ENCODE data around the gene JARID2. TPM values are rescaled to one million over a fixed set of nuclear protein-coding genes. Genes with fewer than 3 reads are reported as not detected.

JARID2 gene
- total and polyA plus RNA-seq, 2 of the 13 experiments (the other 11 are each of a cell fraction or from before 2014, with no cell fraction given), result 7.5 to 10.3 TPM

- TF ChIP-seq ZUFSP (CRISPR knock-in tag; IDR thresholded peaks at IDR 0.05; ENCODE audit: borderline replicate concordance), result no peak
- no peak for TF ChIP-seq AKNA (CRISPR knock-in tag; IDR thresholded peaks at IDR 0.05; ENCODE audit: borderline replicate concordance)
- no peak for TF ChIP-seq AHR (CRISPR knock-in tag; IDR thresholded peaks at IDR 0.05)
- no peak for TF ChIP-seq FLYWCH1 (CRISPR knock-in tag; IDR thresholded peaks at IDR 0.05)
- 0 out of 2 replicates have a peak, but pooled peaks have one; percentile 19 for TF ChIP-seq ZFP90 (CRISPR knock-in tag; IDR thresholded peaks at IDR 0.05; ENCODE audit: borderline replicate concordance)
- no peak for TF ChIP-seq E2F5 (CRISPR knock-in tag; conservative IDR thresholded peaks at IDR 0.05)
- no peak for TF ChIP-seq DMTF1 (CRISPR knock-in tag; IDR thresholded peaks at IDR 0.05)
- no peak for TF ChIP-seq ZNF20 (CRISPR knock-in tag; IDR thresholded peaks at IDR 0.05)
- no peak for TF ChIP-seq ATF7 (IDR thresholded peaks at IDR 0.05)
- peak; percentile 37; the same call in 1 of the 2 replicates for TF ChIP-seq ATF7 (CRISPR knock-in tag; IDR thresholded peaks at IDR 0.05)
- TF ChIP-seq ZNF883 (CRISPR knock-in tag; IDR thresholded peaks at IDR 0.05; ENCODE audit: not compliant biosample characterization), result no peak
- no peak for TF ChIP-seq SMAD9 (CRISPR knock-in tag; IDR thresholded peaks at IDR 0.05)
- no peak for TF ChIP-seq ZNF652 (CRISPR knock-in tag; IDR thresholded peaks at IDR 0.05; ENCODE audit: borderline replicate concordance, low read depth)
- TF ChIP-seq ZFP91 (CRISPR knock-in tag; IDR thresholded peaks at IDR 0.05; ENCODE audit: borderline replicate concordance), result 0 out of 2 replicates have a peak, but pooled peaks have one; percentile 45
- TF ChIP-seq CHCHD3 (CRISPR knock-in tag; IDR thresholded peaks at IDR 0.05), result no peak
- TF ChIP-seq ATF7-NPFF (CRISPR knock-in tag; IDR thresholded peaks at IDR 0.05; ENCODE audit: low read depth), result no peak
Observed at GRCh38 chr6:15504581-15505350, 258.9 kb downstream of the JARID2 start (continued).

All from HepG2 (cell line).